ENCODE measurements around the gene STRBP.

GRCh38 chr9:123235448-123235847, 32.9 kb downstream of the STRBP start:
- TF ChIP-seq, protein P1, sequence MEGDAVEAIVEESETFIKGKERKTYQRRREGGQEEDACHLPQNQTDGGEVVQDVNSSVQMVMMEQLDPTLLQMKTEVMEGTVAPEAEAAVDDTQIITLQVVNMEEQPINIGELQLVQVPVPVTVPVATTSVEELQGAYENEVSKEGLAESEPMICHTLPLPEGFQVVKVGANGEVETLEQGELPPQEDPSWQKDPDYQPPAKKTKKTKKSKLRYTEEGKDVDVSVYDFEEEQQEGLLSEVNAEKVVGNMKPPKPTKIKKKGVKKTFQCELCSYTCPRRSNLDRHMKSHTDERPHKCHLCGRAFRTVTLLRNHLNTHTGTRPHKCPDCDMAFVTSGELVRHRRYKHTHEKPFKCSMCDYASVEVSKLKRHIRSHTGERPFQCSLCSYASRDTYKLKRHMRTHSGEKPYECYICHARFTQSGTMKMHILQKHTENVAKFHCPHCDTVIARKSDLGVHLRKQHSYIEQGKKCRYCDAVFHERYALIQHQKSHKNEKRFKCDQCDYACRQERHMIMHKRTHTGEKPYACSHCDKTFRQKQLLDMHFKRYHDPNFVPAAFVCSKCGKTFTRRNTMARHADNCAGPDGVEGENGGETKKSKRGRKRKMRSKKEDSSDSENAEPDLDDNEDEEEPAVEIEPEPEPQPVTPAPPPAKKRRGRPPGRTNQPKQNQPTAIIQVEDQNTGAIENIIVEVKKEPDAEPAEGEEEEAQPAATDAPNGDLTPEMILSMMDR (IDR thresholded peaks at IDR 0.05; ENCODE audit: insufficient read depth, low read length), result no peak
- no peak for TF ChIP-seq POLR2AphosphoS5 (IDR thresholded peaks at IDR 0.05; ENCODE audit: low read depth)

Measured in HL-60 (cell line).